GM23338 (cell line): ENCODE results near the gene FYB2.

Source experiments
- CREB1 ChIP-seq: fragments of 250-450 bp; sonication (Bioruptor Pico); IDR thresholded peaks from 2 replicates; pipeline ENCODE4 v1.5.0; 2020; ENCODE audit warnings: low read depth, mild to moderate bottlenecking, moderate library complexity
- EZH2 ChIP-seq: fragments of 200-600 bp; sonication (generic); IDR thresholded peaks from one replicate; pipeline ENCODE4 v1.8.0; 2017; ENCODE audit warnings: antibody characterized with exemption, mild to moderate bottlenecking, low read depth; ENCODE audit not compliant: unreplicated experiment
- EZH2phosphoT487 ChIP-seq: fragments of 200-600 bp; sonication (generic); IDR thresholded peaks from one replicate; pipeline ENCODE4 v1.8.1; 2018; ENCODE audit warnings: antibody characterized with exemption; ENCODE audit not compliant: unreplicated experiment
- JUNB ChIP-seq: IDR thresholded peaks from one replicate; pipeline ENCODE4 v1.6.1; 2016; ENCODE audit warnings: antibody characterized with exemption; ENCODE audit not compliant: unreplicated experiment
- NANOG ChIP-seq: IDR thresholded peaks from 2 replicates; pipeline ENCODE4 v1.6.1; 2016; ENCODE audit warnings: antibody characterized with exemption, borderline replicate concordance
- POLR2AphosphoS5 ChIP-seq: IDR thresholded peaks from 2 replicates; pipeline ENCODE4 v1.6.1; 2016; ENCODE audit warnings: antibody characterized with exemption, low read depth
- ZNF114 ChIP-seq: fragments of 250-450 bp; sonication (Bioruptor Pico); IDR thresholded peaks from 2 replicates; pipeline ENCODE4 v1.5.0; 2020; ENCODE audit warnings: mild to moderate bottlenecking, moderate library complexity
- TF ChIP-seq, protein P1 (sequence below), 2 experiments: fragments of 200-600 bp in 1 of 2; sonication (generic) in 1 of 2; conservative IDR thresholded peaks; 2 replicates each; pipeline versions ENCODE4 v1.5.1 to v1.6.1; 2016 to 2017; ENCODE audit warnings: antibody characterized with exemption in 2 of 2, low read depth in 2 of 2, mild to moderate bottlenecking in 2 of 2, moderate library complexity in 1 of 2
- TF ChIP-seq, protein P2 (sequence below): IDR thresholded peaks from one replicate; pipeline ENCODE4 v1.6.1; 2018; ENCODE audit warnings: antibody characterized with exemption; ENCODE audit not compliant: unreplicated experiment
- TF ChIP-seq, protein P3 (sequence below): fragments of 250-450 bp; sonication (Bioruptor Pico); IDR thresholded peaks from 2 replicates; pipeline ENCODE4 v1.5.0; 2020; ENCODE audit warnings: mild to moderate bottlenecking, moderate library complexity
- TF ChIP-seq, protein P4 (sequence below): IDR thresholded peaks from 2 replicates; pipeline ENCODE4 v1.6.1; 2016; ENCODE audit warnings: antibody characterized with exemption

DNA sequence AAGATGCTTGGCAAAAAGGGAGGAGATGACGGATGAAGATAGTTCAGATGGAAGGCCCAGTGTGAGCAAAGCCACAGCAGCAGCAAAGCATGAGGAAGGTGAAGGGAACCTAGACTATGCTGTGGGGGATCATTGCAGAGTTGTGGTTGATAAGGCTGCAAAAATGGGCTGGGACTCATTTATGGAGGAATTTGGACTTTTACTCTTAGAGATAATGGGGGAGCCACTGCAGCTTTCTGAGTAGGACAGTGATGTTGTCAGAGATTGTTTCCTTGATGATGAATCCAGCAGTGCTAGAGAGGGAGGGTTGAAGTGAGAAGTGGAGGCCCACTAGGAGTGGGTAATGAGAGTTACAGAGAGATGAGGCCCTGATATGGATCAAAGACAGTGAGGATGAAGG, 33.3 kb upstream of the FYB2 start:
- TF ChIP-seq, protein P1, sequence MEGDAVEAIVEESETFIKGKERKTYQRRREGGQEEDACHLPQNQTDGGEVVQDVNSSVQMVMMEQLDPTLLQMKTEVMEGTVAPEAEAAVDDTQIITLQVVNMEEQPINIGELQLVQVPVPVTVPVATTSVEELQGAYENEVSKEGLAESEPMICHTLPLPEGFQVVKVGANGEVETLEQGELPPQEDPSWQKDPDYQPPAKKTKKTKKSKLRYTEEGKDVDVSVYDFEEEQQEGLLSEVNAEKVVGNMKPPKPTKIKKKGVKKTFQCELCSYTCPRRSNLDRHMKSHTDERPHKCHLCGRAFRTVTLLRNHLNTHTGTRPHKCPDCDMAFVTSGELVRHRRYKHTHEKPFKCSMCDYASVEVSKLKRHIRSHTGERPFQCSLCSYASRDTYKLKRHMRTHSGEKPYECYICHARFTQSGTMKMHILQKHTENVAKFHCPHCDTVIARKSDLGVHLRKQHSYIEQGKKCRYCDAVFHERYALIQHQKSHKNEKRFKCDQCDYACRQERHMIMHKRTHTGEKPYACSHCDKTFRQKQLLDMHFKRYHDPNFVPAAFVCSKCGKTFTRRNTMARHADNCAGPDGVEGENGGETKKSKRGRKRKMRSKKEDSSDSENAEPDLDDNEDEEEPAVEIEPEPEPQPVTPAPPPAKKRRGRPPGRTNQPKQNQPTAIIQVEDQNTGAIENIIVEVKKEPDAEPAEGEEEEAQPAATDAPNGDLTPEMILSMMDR (conservative IDR thresholded peaks at IDR 0.05; ENCODE audit: low read depth in 2 of 2) = no peak
- TF ChIP-seq JUNB = no peak
- no peak for TF ChIP-seq CREB1 (CRISPR knock-in tag)
- no peak for TF ChIP-seq EZH2
- no peak for TF ChIP-seq EZH2phosphoT487
- TF ChIP-seq POLR2AphosphoS5 = no peak
- TF ChIP-seq, protein P2, sequence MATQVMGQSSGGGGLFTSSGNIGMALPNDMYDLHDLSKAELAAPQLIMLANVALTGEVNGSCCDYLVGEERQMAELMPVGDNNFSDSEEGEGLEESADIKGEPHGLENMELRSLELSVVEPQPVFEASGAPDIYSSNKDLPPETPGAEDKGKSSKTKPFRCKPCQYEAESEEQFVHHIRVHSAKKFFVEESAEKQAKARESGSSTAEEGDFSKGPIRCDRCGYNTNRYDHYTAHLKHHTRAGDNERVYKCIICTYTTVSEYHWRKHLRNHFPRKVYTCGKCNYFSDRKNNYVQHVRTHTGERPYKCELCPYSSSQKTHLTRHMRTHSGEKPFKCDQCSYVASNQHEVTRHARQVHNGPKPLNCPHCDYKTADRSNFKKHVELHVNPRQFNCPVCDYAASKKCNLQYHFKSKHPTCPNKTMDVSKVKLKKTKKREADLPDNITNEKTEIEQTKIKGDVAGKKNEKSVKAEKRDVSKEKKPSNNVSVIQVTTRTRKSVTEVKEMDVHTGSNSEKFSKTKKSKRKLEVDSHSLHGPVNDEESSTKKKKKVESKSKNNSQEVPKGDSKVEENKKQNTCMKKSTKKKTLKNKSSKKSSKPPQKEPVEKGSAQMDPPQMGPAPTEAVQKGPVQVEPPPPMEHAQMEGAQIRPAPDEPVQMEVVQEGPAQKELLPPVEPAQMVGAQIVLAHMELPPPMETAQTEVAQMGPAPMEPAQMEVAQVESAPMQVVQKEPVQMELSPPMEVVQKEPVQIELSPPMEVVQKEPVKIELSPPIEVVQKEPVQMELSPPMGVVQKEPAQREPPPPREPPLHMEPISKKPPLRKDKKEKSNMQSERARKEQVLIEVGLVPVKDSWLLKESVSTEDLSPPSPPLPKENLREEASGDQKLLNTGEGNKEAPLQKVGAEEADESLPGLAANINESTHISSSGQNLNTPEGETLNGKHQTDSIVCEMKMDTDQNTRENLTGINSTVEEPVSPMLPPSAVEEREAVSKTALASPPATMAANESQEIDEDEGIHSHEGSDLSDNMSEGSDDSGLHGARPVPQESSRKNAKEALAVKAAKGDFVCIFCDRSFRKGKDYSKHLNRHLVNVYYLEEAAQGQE = no peak
- TF ChIP-seq, protein P3, sequence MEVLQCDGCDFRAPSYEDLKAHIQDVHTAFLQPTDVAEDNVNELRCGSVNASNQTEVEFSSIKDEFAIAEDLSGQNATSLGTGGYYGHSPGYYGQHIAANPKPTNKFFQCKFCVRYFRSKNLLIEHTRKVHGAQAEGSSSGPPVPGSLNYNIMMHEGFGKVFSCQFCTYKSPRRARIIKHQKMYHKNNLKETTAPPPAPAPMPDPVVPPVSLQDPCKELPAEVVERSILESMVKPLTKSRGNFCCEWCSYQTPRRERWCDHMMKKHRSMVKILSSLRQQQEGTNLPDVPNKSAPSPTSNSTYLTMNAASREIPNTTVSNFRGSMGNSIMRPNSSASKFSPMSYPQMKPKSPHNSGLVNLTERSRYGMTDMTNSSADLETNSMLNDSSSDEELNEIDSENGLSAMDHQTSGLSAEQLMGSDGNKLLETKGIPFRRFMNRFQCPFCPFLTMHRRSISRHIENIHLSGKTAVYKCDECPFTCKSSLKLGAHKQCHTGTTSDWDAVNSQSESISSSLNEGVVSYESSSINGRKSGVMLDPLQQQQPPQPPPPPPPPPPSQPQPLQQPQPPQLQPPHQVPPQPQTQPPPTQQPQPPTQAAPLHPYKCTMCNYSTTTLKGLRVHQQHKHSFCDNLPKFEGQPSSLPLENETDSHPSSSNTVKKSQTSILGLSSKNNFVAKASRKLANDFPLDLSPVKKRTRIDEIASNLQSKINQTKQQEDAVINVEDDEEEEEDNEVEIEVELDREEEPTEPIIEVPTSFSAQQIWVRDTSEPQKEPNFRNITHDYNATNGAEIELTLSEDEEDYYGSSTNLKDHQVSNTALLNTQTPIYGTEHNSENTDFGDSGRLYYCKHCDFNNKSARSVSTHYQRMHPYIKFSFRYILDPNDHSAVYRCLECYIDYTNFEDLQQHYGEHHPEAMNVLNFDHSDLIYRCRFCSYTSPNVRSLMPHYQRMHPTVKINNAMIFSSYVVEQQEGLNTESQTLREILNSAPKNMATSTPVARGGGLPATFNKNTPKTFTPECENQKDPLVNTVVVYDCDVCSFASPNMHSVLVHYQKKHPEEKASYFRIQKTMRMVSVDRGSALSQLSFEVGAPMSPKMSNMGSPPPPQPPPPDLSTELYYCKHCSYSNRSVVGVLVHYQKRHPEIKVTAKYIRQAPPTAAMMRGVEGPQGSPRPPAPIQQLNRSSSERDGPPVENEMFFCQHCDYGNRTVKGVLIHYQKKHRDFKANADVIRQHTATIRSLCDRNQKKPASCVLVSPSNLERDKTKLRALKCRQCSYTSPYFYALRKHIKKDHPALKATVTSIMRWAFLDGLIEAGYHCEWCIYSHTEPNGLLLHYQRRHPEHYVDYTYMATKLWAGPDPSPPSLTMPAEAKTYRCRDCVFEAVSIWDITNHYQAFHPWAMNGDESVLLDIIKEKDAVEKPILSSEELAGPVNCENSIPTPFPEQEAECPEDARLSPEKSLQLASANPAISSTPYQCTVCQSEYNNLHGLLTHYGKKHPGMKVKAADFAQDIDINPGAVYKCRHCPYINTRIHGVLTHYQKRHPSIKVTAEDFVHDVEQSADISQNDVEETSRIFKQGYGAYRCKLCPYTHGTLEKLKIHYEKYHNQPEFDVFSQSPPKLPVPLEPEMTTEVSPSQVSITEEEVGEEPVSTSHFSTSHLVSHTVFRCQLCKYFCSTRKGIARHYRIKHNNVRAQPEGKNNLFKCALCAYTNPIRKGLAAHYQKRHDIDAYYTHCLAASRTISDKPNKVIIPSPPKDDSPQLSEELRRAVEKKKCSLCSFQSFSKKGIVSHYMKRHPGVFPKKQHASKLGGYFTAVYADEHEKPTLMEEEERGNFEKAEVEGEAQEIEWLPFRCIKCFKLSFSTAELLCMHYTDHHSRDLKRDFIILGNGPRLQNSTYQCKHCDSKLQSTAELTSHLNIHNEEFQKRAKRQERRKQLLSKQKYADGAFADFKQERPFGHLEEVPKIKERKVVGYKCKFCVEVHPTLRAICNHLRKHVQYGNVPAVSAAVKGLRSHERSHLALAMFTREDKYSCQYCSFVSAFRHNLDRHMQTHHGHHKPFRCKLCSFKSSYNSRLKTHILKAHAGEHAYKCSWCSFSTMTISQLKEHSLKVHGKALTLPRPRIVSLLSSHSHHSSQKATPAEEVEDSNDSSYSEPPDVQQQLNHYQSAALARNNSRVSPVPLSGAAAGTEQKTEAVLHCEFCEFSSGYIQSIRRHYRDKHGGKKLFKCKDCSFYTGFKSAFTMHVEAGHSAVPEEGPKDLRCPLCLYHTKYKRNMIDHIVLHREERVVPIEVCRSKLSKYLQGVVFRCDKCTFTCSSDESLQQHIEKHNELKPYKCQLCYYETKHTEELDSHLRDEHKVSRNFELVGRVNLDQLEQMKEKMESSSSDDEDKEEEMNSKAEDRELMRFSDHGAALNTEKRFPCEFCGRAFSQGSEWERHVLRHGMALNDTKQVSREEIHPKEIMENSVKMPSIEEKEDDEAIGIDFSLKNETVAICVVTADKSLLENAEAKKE (CRISPR knock-in tag) = no peak
- TF ChIP-seq NANOG = no peak
- TF ChIP-seq ZNF114 (CRISPR knock-in tag) = no peak
- TF ChIP-seq, protein P4, sequence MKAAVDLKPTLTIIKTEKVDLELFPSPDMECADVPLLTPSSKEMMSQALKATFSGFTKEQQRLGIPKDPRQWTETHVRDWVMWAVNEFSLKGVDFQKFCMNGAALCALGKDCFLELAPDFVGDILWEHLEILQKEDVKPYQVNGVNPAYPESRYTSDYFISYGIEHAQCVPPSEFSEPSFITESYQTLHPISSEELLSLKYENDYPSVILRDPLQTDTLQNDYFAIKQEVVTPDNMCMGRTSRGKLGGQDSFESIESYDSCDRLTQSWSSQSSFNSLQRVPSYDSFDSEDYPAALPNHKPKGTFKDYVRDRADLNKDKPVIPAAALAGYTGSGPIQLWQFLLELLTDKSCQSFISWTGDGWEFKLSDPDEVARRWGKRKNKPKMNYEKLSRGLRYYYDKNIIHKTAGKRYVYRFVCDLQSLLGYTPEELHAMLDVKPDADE = no peak
